MM.1S (cell line): Measurements from ENCODE around the gene BCCIP.
A peak's percentile ranks its signal among the peaks of the same experiment; 100 is the strongest.

Experiments
- DNase-seq: peaks from one replicate; pipeline ENCODE4 v3.0.0-alpha.2; 2015
- H2AFZ ChIP-seq: fragments of 300-600 bp; sonication (generic); 2 replicates; pipeline ENCODE4 v1.6.0; 2016; ENCODE audit warnings: antibody characterized with exemption, low read length
- H3F3A ChIP-seq: fragments of 300-600 bp; sonication (generic); 2 replicates; pipeline ENCODE4 v1.6.1; 2016; ENCODE audit warnings: mild to moderate bottlenecking, antibody characterized with exemption, low read length, moderate library complexity, mixed read lengths; ENCODE audit not compliant: insufficient read depth
- H3K27ac ChIP-seq: fragments of 300-600 bp; sonication (generic); 2 replicates; pipeline ENCODE4 v1.5.1; 2016; ENCODE audit warnings: mild to moderate bottlenecking, low read length
- H3K27me3 ChIP-seq: fragments of 300-600 bp; sonication (generic); replicated peaks from 2 replicates; pipeline ENCODE4 v1.6.0; 2016; ENCODE audit warnings: low read length; ENCODE audit not compliant: insufficient read depth
- H3K36me3 ChIP-seq: fragments of 300-600 bp; sonication (generic); replicated peaks from 2 replicates; pipeline ENCODE4 v1.6.1; 2016; ENCODE audit warnings: mild to moderate bottlenecking, low read length, mixed read lengths; ENCODE audit not compliant: insufficient read depth
- H3K4me1 ChIP-seq: fragments of 300-600 bp; sonication (generic); 2 replicates; pipeline ENCODE4 v1.6.1; 2016; ENCODE audit warnings: low read length, mixed read lengths
- H3K4me2 ChIP-seq: fragments of 300-600 bp; sonication (generic); 2 replicates; pipeline ENCODE4 v1.6.0; 2016; ENCODE audit warnings: low read depth, low read length
- H3K4me3 ChIP-seq: fragments of 300-600 bp; sonication (generic); 2 replicates; pipeline ENCODE4 v1.5.1; 2016; ENCODE audit warnings: low read length, mixed read lengths
- H3K79me2 ChIP-seq: fragments of 300-600 bp; sonication (generic); 2 replicates; pipeline ENCODE4 v1.6.1; 2016; ENCODE audit warnings: mixed run types, low read length, mixed read lengths
- H3K9ac ChIP-seq: fragments of 300-600 bp; sonication (generic); 2 replicates; pipeline ENCODE4 v1.6.1; 2016; ENCODE audit warnings: low read length, mixed read lengths
- H3K9me2 ChIP-seq: fragments of 300-600 bp; sonication (generic); replicated peaks from 2 replicates; pipeline ENCODE4 v1.6.1; 2016; ENCODE audit warnings: mild to moderate bottlenecking, low read length, mixed read lengths; ENCODE audit not compliant: insufficient read depth
- H3K9me3 ChIP-seq: fragments of 300-600 bp; sonication (generic); replicated peaks from 2 replicates; pipeline ENCODE4 v1.6.1; 2016; ENCODE audit warnings: mild to moderate bottlenecking, low read length, mixed read lengths; ENCODE audit not compliant: insufficient read depth
- H4K20me1 ChIP-seq: fragments of 300-600 bp; sonication (generic); 2 replicates; pipeline ENCODE4 v1.6.1; 2016; ENCODE audit warnings: mild to moderate bottlenecking, low read length, moderate library complexity, mixed read lengths; ENCODE audit not compliant: insufficient read depth
- CTCF ChIP-seq: fragments of 300-600 bp; sonication (generic); IDR thresholded peaks from 2 replicates; pipeline ENCODE4 v1.5.1; 2016; ENCODE audit warnings: antibody characterized with exemption, low read length, mixed read lengths
- EZH2 ChIP-seq: fragments of 300-600 bp; sonication (generic); optimal IDR thresholded peaks from 2 replicates; pipeline ENCODE3; 2017; ENCODE audit warnings: low read depth, mild to moderate bottlenecking, antibody characterized with exemption, low read length, mixed read lengths
- EZH2phosphoT487 ChIP-seq: fragments of 300-600 bp; sonication (generic); IDR thresholded peaks from 2 replicates; pipeline ENCODE4 v1.6.1; 2018; ENCODE audit warnings: antibody characterized with exemption, low read length

The BCCIP gene

GRCh38 chr10:125822878-125823662, at the start of gene BCCIP, which contains the start of gene UROS:
Gene BCCIP, plus strand, starts transcription at chr10:125823546. Its CDS starts 12 bp downstream, at chr10:125823558.
Gene UROS, minus strand, starts transcription at chr10:125823258. Its CDS starts 6,759 bp downstream, at chr10:125816499.
- peak within 1 kb of the TSS; percentile 62 for H3K4me2 ChIP-seq
- H3K27ac ChIP-seq, result peak within 1 kb of the TSS; percentile 79; the same call in 1 of the 2 replicates
- H3K27me3 ChIP-seq, result no peaks in the 10 kb centered on the region
- peak within 1 kb of the TSS; percentile 70 for H2AFZ ChIP-seq
- no peaks in the 10 kb centered on the region for H3K9me2 ChIP-seq
- peaks cover 65% of the 10 kb centered on the region for H3K79me2 ChIP-seq
- H3K4me3 ChIP-seq, result peak within 1 kb of the TSS; percentile 91
- H3K9ac ChIP-seq, result peak within 1 kb of the TSS; percentile 88
- peaks cover 35% of the 10 kb centered on the region for H3K4me1 ChIP-seq
- H4K20me1 ChIP-seq, result no peaks in the 10 kb centered on the region; the same call in 1 of the 2 replicates
- peak; percentile 88 for DNase-seq
- no peaks in the 10 kb centered on the region for H3K9me3 ChIP-seq
- TF ChIP-seq EZH2 (no peak), EZH2phosphoT487 (no peak), CTCF (no peak)
- H3K36me3 ChIP-seq, result peaks cover 2% of the 10 kb centered on the region
- H3F3A ChIP-seq, result peaks cover 12% of the 10 kb centered on the region; the same call in 1 of the 2 replicates

GRCh38 chr10:125773687-125774543, 49.4 kb upstream of the BCCIP start:
- H3K4me2 ChIP-seq, result no peak overlapping the region
- H3K36me3 ChIP-seq, result no peaks in the 10 kb centered on the region
- TF ChIP-seq EZH2phosphoT487 (no peak), CTCF (no peak), EZH2 (no peak)
- H3K4me3 ChIP-seq, result no peak overlapping the region
- H3K27ac ChIP-seq, result no peak overlapping the region
- no peaks in the 10 kb centered on the region for H3K79me2 ChIP-seq
- H3K9ac ChIP-seq, result no peak overlapping the region
- H3K9me3 ChIP-seq, result no peaks in the 10 kb centered on the region
- no peaks in the 10 kb centered on the region for H3K9me2 ChIP-seq
- H2AFZ ChIP-seq, result no peak overlapping the region
- H3F3A ChIP-seq, result no peaks in the 10 kb centered on the region
- no peaks in the 10 kb centered on the region for H3K4me1 ChIP-seq
- H3K27me3 ChIP-seq, result no peaks in the 10 kb centered on the region
- no peaks in the 10 kb centered on the region for H4K20me1 ChIP-seq
- no peak for DNase-seq

- Histone ChIP-seq H3K9me3 (no peaks in the 10 kb centered on the region), H3K9me2 (no peaks in the 10 kb centered on the region), H4K20me1 (no peaks in the 10 kb centered on the region), H3K4me1 (no peaks in the 10 kb centered on the region), H3K4me2 (no peak overlapping the region), H3F3A (no peaks in the 10 kb centered on the region), H3K27me3 (no peaks in the 10 kb centered on the region), H3K4me3 (no peak overlapping the region), H3K36me3 (no peaks in the 10 kb centered on the region), H3K27ac (no peak overlapping the region), H3K9ac (no peak overlapping the region), H3K79me2 (no peaks in the 10 kb centered on the region), H2AFZ (no peak overlapping the region)
- TF ChIP-seq EZH2, result no peak
- TF ChIP-seq EZH2phosphoT487, result no peak
- no peak for TF ChIP-seq CTCF
- no peak for DNase-seq
Observed at GRCh38 chr10:125774581-125775191, 48.7 kb upstream of the BCCIP start.
